WERI-Rb-1 (cell line): ENCODE measurements around the gene FOXF1.

Experiments
- DNase-seq: peaks from one replicate; pipeline ENCODE4 v3.0.0-alpha.2; 2020
- H3K27ac ChIP-seq: fragments of 250-450 bp; sonication (Bioruptor Pico); 2 replicates; pipeline ENCODE4 v1.5.1; 2020; ENCODE audit warnings: mild to moderate bottlenecking, moderate library complexity
- H3K27me3 ChIP-seq: fragments of 250-450 bp; sonication (Bioruptor Pico); 2 replicates; pipeline ENCODE4 v1.5.1; 2021; ENCODE audit warnings: mild to moderate bottlenecking, low read depth, moderate library complexity; ENCODE audit not compliant: insufficient read depth, severe bottlenecking
- H3K36me3 ChIP-seq: fragments of 250-450 bp; sonication (Bioruptor Pico); 2 replicates; pipeline ENCODE4 v1.5.1; 2020; ENCODE audit warnings: mild to moderate bottlenecking, moderate library complexity
- H3K4me3 ChIP-seq: 2 replicates; pipeline ENCODE4 v1.5.1; 2011; ENCODE audit warnings: low read depth, mild to moderate bottlenecking, control low read depth, low read length
- H3K9me3 ChIP-seq: fragments of 250-450 bp; sonication (Bioruptor Pico); 2 replicates; pipeline ENCODE4 v1.5.1; 2021; ENCODE audit warnings: mild to moderate bottlenecking, moderate library complexity; ENCODE audit not compliant: severe bottlenecking
- CTCF ChIP-seq: IDR thresholded peaks from 2 replicates; pipeline ENCODE4 v1.5.1; 2011; ENCODE audit warnings: low read depth, mild to moderate bottlenecking, control low read depth, inconsistent platforms, low read length

Gene FOXF1

GRCh38 chr16:86507173-86508027 lies 2.9 kb upstream of the FOXF1 start:
- peaks cover 89% of the 10 kb centered on the region for H3K27me3 ChIP-seq
- DNase-seq, result no peak

GRCh38 chr16:86508028-86508946 lies 2.0 kb upstream of the FOXF1 start:
- no peak for TF ChIP-seq CTCF
- Histone ChIP-seq H3K9me3 (no peaks in the 10 kb centered on the region), H3K27ac (no peak overlapping the region), H3K36me3 (no peaks in the 10 kb centered on the region), H3K27me3 (peaks cover 85% of the 10 kb centered on the region), H3K4me3 (no peak overlapping the region; the same call in 1 of the 2 replicates)
- DNase-seq, result no peak

More at GRCh38 chr16:86507173-86508027, 2.9 kb upstream of the FOXF1 start:
- Histone ChIP-seq H3K4me3 (no peak overlapping the region), H3K36me3 (no peaks in the 10 kb centered on the region), H3K9me3 (no peaks in the 10 kb centered on the region), H3K27ac (no peak overlapping the region)
- TF ChIP-seq CTCF, result no peak

DNA sequence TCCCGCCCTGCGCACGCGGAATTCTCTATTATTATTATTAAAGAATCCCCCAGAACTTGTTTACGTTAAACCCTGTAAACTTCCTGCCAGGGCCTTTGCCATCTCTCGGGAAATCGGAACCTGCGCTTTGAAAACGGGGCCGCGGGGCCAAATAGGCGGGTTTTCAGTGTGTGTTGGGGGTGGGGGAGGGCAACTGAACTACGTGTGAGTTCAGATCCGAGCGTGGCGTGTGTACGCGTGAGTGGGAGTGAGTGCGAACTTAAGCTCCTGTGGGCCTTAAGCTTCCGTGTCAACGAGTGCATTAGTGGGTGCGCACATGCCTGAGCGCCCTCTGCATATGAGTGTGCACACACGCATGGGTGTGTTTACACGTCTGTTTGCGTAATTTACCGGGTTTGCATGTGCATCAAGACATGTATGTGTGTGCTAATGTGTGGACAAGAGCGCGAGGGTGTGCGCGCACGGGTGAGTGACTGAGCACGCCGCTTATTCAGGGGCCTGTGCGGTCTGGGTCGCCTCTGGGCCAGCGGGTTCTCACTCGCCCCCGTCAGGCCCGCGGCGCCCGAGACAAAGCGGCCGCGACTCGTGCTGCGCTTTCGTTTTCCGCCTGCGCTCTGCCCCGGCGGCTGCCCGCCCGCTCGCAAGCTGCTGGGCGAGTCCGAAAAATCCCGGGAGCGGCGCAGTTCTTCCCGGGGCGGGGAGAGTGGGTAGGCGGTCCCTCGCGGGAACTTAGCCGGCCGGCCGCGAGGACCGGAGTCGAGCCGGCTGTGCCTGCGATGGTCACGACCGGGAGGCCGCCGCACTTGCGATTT lies 1.2 kb upstream of the FOXF1 start:
- Histone ChIP-seq H3K27ac (no peak overlapping the region), H3K36me3 (no peaks in the 10 kb centered on the region), H3K9me3 (no peaks in the 10 kb centered on the region), H3K27me3 (peaks cover 78% of the 10 kb centered on the region), H3K4me3 (peak overlapping the region; percentile 34)
- TF ChIP-seq CTCF, result no peak
- DNase-seq, result no peak

GRCh38 chr16:86509759-86510464 lies 415 bp upstream of the FOXF1 start:
- DNase-seq, result no peak
- peak overlapping the region; percentile 34 for H3K4me3 ChIP-seq
- H3K9me3 ChIP-seq, result no peaks in the 10 kb centered on the region
- H3K36me3 ChIP-seq, result no peaks in the 10 kb centered on the region
- no peak overlapping the region for H3K27ac ChIP-seq
- H3K27me3 ChIP-seq, result peaks cover 77% of the 10 kb centered on the region
- no peak for TF ChIP-seq CTCF
